Esophagus muscularis mucosa (tissue), 4 donors: ENCODE data around the gene TIMM13.

Source experiments
- CTCF ChIP-seq, 3 experiments: fragments of 200-600 bp in 2 of 3; fragments of 450-650 bp in 1 of 3; sonication (generic) in 2 of 3; IDR thresholded peaks; one replicate each; pipeline ENCODE4 v1.5.1; 2017 to 2019; ENCODE audit warnings: antibody characterized with exemption in 3 of 3, mild to moderate bottlenecking in 2 of 3, moderate library complexity in 1 of 3
- EP300 ChIP-seq: sonication (generic); formaldehyde crosslinking; IDR thresholded peaks from one replicate; pipeline ENCODE4 v1.6.1; 2017; ENCODE audit warnings: antibody characterized with exemption
- POLR2A ChIP-seq: fragments of 450-650 bp; IDR thresholded peaks from one replicate; pipeline ENCODE4 v1.6.1; 2017; ENCODE audit warnings: antibody characterized with exemption, moderate library complexity, mild to moderate bottlenecking, low read depth

DNA sequence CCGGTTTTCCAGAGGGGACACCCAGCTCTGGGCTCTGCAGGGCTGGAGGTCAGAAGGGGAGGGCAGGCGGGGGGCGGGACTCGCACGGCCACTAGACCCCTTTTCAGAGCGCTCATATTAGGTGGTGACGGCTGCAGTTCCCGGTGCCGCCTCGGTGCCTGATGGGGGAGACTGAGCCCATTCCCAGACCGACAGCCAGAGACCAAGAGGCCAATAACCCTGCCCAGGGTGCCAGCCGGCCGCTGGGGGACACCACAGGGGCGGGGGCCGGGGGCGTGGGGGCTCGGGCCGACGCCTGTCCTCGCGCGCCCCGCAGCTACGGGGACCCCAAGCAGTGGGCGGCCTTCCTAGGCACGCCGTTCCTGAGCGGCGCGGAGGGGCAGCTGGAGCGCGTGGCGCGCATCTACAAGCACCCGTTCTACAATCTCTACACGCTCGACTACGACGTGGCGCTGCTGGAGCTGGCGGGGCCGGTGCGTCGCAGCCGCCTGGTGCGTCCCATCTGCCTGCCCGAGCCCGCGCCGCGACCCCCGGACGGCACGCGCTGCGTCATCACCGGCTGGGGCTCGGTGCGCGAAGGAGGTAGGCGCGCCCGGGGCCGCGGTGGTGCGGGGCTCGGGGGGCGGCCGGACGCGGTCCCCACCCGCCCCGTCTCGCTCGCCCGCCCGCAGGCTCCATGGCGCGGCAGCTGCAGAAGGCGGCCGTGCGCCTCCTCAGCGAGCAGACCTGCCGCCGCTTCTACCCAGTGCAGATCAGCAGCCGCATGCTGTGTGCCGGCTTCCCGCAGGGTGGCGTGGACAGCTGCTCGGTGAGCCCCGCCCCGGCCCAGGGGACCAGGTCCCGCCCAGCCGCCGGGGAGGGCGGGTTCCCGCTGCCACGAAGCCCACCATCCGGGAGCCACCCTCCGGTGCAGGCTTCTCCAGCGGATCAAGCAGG lies 2.4 kb downstream of the TIMM13 start:
- TF ChIP-seq CTCF (IDR thresholded peaks at IDR 0.05) (peak; percentile 20 to 46 (median 23)), POLR2A (no peak), EP300 (no peak)
